Skeletal muscle tissue (tissue), 4 donors: ENCODE data around the gene DLEU7. TPM values are rescaled to one million over a fixed set of nuclear protein-coding genes. Genes with fewer than 3 reads are reported as not detected.
A peak's percentile ranks its signal among the peaks of the same experiment; 100 is the strongest.

ENCODE experiments used
- H3K27ac ChIP-seq: one replicate; pipeline ENCODE4 v1.7.0; 2013; ENCODE audit warnings: mild to moderate bottlenecking, low read depth, low read length, inconsistent platforms
- H3K27me3 ChIP-seq, 3 donors: one replicate each; pipeline ENCODE4 v1.7.0; 2013; ENCODE audit warnings: low read length in 3 of 3; ENCODE audit not compliant: control insufficient read depth in 3 of 3, insufficient read depth in 3 of 3
- H3K36me3 ChIP-seq, 3 donors: one replicate each; pipeline ENCODE4 v1.7.0; 2013; ENCODE audit warnings: low read length in 3 of 3; ENCODE audit not compliant: control insufficient read depth in 3 of 3, insufficient read depth in 3 of 3
- H3K4me1 ChIP-seq, 3 donors: one replicate each; pipeline ENCODE4 v1.7.0; 2013; ENCODE audit warnings: low read length in 3 of 3, mild to moderate bottlenecking in 3 of 3; ENCODE audit not compliant: control insufficient read depth in 3 of 3, insufficient read depth in 3 of 3
- H3K4me3 ChIP-seq, 3 donors: one replicate each; pipeline ENCODE4 v1.7.0; 2013; ENCODE audit warnings: low read length in 3 of 3
- H3K9ac ChIP-seq, 3 donors: one replicate each; pipeline ENCODE4 v1.7.0; 2013; ENCODE audit warnings: low read length in 3 of 3, mild to moderate bottlenecking in 3 of 3, moderate library complexity in 2 of 3, low read depth in 1 of 3
- H3K9me3 ChIP-seq, 3 donors: one replicate each; pipeline ENCODE4 v1.7.0; 2013; ENCODE audit warnings: low read length in 3 of 3; ENCODE audit not compliant: control insufficient read depth in 3 of 3
- total RNA-seq: library from RNA; depleted of rRNA; stranded (reverse); fragments of >200 nt; gene quantifications from one replicate; pipeline ENCODE4 v1.2.3, GENCODE V29; 2014
- donor health status: Osteomylitis.

Gene DLEU7
- total RNA-seq, 1 donor from 2014 or later: under 0.01 TPM

GRCh38 chr13:50844084-50844875, 788 bp upstream of the DLEU7 start:
- Histone ChIP-seq H3K9ac (no peak overlapping the region), H3K4me3 (no peak overlapping the region), H3K9me3 (no peaks in the 10 kb centered on the region)

GRCh38 chr13:50842990-50843256, 569 bp downstream of the DLEU7 start:
- Histone ChIP-seq H3K9me3 (no peaks in the 10 kb centered on the region), H3K9ac (no peak overlapping the region), H3K36me3 (no peaks in the 10 kb centered on the region), H3K27ac (no peak overlapping the region), H3K4me3 (peak overlapping the region in 1 of 3 donors; percentile 35), H3K4me1 (peaks cover 4 to 7% (median 7%) of the 10 kb centered on the region in 3 donors), H3K27me3 (peaks cover 0 to 18% (median 14%) of the 10 kb centered on the region in 3 donors)

More at GRCh38 chr13:50844084-50844875, 788 bp upstream of the DLEU7 start:
- H3K36me3 ChIP-seq: no peaks in the 10 kb centered on the region
- H3K4me1 ChIP-seq: peaks cover 4 to 7% (median 7%) of the 10 kb centered on the region in 3 donors
- no peak overlapping the region for H3K27ac ChIP-seq
- peaks cover 0 to 18% (median 14%) of the 10 kb centered on the region in 3 donors for H3K27me3 ChIP-seq

DNA sequence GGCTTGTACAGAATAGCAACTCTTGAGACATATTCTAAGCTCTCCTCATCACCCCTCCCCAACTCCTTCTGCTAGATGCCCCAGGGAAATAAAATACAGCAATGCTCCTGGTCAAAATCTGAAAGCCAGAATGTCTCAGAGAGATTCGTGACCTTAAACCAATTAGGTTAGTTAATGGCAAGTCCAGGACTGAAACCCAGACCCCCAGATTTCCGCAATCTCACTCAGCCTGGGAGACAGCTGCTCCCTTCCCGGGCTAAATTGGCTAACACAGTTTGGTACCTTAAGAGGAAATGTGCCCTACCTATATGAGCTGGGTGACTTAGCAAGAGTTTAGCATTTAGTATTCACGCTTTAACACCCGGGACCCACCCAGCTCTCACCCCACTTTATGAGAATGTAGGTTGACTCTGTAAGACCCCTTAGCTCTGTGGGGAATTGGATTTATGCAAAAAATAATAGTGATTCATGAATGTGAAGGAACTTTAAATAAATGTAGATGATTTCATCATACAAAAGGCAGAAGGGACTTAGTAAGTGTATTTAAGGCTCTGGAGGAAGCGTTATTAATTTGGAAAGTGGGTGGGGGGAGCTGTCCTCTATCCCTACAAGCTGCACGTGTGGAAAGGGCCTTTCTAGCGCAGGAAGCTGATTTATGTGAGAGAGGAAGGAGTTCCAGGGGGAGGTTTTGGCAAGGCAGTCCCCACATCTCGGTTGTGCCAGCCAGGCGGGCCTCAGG, 1.1 kb downstream of the DLEU7 start:
- Histone ChIP-seq H3K9me3 (no peaks in the 10 kb centered on the region), H3K9ac (no peak overlapping the region), H3K36me3 (no peaks in the 10 kb centered on the region), H3K27ac (no peak overlapping the region), H3K4me3 (no peak overlapping the region), H3K4me1 (peaks cover 4 to 7% (median 7%) of the 10 kb centered on the region in 3 donors), H3K27me3 (peaks cover 0 to 18% (median 14%) of the 10 kb centered on the region in 3 donors)

DNA sequence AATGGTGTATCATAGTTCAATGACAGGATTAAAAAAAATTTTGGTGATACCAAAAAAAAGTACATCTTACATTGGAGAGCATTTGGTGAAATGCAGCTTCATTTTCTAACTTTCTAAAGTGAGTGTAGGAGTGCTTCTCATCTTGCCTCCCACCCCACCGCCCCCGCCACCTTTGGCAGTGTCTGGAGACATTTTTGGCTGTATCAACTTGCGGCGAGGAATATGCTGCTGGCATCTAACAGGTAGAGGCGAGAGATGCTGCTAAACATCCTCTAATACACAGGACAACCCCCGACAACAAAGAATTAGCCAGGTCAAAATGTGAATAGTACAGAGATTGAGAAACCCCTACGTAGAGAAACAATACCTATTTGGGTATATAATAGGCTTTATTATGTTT, 1.7 kb downstream of the DLEU7 start:
- Histone ChIP-seq H3K4me3 (no peak overlapping the region), H3K4me1 (peaks cover 4 to 7% (median 7%) of the 10 kb centered on the region in 3 donors), H3K27me3 (peaks cover 0 to 18% (median 14%) of the 10 kb centered on the region in 3 donors)

DNA sequence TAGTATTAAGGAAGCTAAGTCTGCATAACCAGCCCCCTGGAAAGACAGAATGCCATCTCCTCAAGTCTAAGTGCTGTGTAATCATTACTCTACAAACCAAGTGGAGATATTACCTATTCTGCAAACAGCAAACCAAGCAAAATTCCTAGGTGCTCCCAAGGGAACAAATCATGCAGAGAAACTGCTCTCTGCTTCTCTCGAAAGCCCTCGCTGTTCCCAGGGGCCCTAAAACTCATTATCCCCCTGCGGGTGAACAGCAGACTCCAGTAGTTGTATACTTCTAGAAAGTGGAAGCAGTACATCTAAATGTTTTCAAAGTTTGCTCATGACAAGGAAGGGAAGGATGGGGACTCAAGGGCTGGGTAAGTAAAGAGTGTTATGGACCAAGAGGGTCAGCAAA, 3.2 kb downstream of the DLEU7 start:
- Histone ChIP-seq H3K36me3 (no peaks in the 10 kb centered on the region), H3K27me3 (peaks cover 0 to 18% (median 14%) of the 10 kb centered on the region in 3 donors), H3K9ac (no peak overlapping the region), H3K27ac (no peak overlapping the region), H3K4me3 (no peak overlapping the region), H3K4me1 (peaks cover 4 to 7% (median 6%) of the 10 kb centered on the region in 3 donors), H3K9me3 (no peaks in the 10 kb centered on the region)

More for the DNA sequence above, 1.7 kb downstream of the DLEU7 start:
- no peaks in the 10 kb centered on the region for H3K36me3 ChIP-seq
- H3K9ac ChIP-seq: no peak overlapping the region
- no peaks in the 10 kb centered on the region for H3K9me3 ChIP-seq
- H3K27ac ChIP-seq: no peak overlapping the region

- Histone ChIP-seq H3K4me3 (no peak overlapping the region), H3K4me1 (peaks cover 4 to 7% (median 5%) of the 10 kb centered on the region in 3 donors), H3K36me3 (no peaks in the 10 kb centered on the region), H3K9me3 (no peaks in the 10 kb centered on the region), H3K27ac (no peak overlapping the region), H3K27me3 (peaks cover 0 to 18% (median 14%) of the 10 kb centered on the region in 3 donors), H3K9ac (no peak overlapping the region)
Observed at GRCh38 chr13:50839828-50840227, 3.7 kb downstream of the DLEU7 start.

GRCh38 chr13:50838701-50839100, 4.8 kb downstream of the DLEU7 start:
- no peak overlapping the region for H3K4me3 ChIP-seq
- H3K4me1 ChIP-seq: peaks cover 4 to 6% (median 5%) of the 10 kb centered on the region in 3 donors
- no peaks in the 10 kb centered on the region for H3K9me3 ChIP-seq
- no peaks in the 10 kb centered on the region for H3K36me3 ChIP-seq
- H3K27me3 ChIP-seq: peaks cover 0 to 17% (median 14%) of the 10 kb centered on the region in 3 donors
- no peak overlapping the region for H3K27ac ChIP-seq
- no peak overlapping the region for H3K9ac ChIP-seq

DNA sequence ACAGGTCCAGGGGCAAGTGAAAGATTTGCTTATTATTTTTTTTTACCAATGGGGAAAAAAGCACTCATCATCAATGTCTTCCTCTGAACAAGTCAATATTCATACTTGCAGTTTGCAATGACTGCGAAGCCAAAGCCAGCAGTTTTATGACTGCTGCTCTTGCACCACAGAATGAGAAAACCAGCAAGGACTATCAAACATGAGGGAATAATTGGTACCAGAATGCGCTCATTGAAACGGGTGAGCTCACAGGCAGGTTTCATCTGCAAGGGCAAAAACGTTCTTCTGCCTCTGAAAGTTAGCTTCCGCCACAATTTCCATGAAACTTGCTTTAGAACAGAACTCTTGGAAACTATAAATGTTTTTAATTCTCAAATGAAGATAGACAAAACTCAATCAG, 5.5 kb downstream of the DLEU7 start:
- H3K27ac ChIP-seq: no peak overlapping the region
- H3K4me3 ChIP-seq: no peak overlapping the region
- H3K9ac ChIP-seq: no peak overlapping the region
- peaks cover 0 to 13% (median 11%) of the 10 kb centered on the region in 3 donors for H3K27me3 ChIP-seq
- H3K36me3 ChIP-seq: no peaks in the 10 kb centered on the region
- peaks cover 1 to 3% (median 2%) of the 10 kb centered on the region in 3 donors for H3K4me1 ChIP-seq
- no peaks in the 10 kb centered on the region for H3K9me3 ChIP-seq

DNA sequence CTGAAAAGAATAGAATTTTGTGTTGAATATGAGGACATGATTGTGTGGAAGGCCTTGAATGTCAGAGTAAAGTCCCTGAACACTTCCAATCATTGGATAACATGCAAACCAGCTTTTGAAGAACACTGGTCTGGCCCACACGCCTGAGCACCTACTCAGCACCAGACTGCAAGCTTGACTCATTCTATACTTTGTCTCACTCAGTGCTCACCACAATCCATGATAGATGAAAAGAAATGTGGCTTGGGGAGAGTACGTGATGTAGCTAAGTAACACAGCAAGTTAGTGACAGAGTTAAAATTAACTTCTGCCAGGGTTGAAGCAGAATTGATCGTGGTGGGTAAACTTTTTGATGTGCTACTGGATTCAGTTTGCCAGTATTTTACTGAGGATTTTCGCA, 12.0 kb downstream of the DLEU7 start:
- Histone ChIP-seq H3K27ac (no peak overlapping the region), H3K4me3 (no peak overlapping the region), H3K9ac (no peak overlapping the region), H3K9me3 (no peaks in the 10 kb centered on the region), H3K27me3 (no peaks in the 10 kb centered on the region), H3K36me3 (no peaks in the 10 kb centered on the region), H3K4me1 (no peaks in the 10 kb centered on the region)

DNA sequence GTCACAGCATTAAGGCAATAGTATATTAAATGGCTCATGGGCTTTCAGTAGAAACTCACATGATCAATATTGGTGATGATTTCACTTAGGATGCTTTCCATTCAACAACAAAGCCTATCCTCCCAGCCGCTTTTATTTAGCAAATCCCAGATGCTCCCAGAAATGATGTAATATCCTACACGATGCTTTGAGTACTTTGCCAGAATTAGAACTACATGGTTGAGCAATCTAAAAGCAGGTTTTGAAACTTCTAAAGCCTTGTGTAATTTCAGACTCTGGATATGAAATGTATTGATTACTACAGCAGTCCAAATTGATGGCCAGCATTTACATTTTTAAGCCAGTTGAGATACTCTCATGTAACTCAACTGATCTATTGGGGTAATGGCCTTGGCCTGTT, 13.6 kb downstream of the DLEU7 start:
- Histone ChIP-seq H3K4me1 (no peaks in the 10 kb centered on the region), H3K9ac (no peak overlapping the region), H3K9me3 (no peaks in the 10 kb centered on the region), H3K27ac (no peak overlapping the region), H3K4me3 (no peak overlapping the region), H3K36me3 (no peaks in the 10 kb centered on the region), H3K27me3 (no peaks in the 10 kb centered on the region)
